Ovary (tissue), 3 donors: ENCODE data around the gene ZRANB2.

Experiments
- CTCF ChIP-seq, 3 donors: fragments of 450-650 bp in 2 of 3; fragments of 200-600 bp in 1 of 3; IDR thresholded peaks; one replicate each; pipeline versions ENCODE4 v1.5.1 to v1.8.0; 2016 to 2022; ENCODE audit warnings: antibody characterized with exemption in 3 of 3, mild to moderate bottlenecking in 1 of 3
- POLR2A ChIP-seq: fragments of 450-650 bp; IDR thresholded peaks from one replicate; pipeline ENCODE4 v1.6.1; 2017; ENCODE audit warnings: antibody characterized with exemption, mild to moderate bottlenecking, moderate library complexity
- donor health status: DM: no; HTN: no; CAD: no.

GRCh38 chr1:71104417-71104816 lies 23.6 kb upstream of the ZRANB2 start:
- TF ChIP-seq POLR2A (no peak), CTCF (IDR thresholded peaks at IDR 0.05) (no peak)
